ENCODE data around the gene FBXL2.
"Not testable (repeated sequence)": the region's sequence is repeated elsewhere in the genome, so short reads cannot be mapped to it uniquely, and the experiment has no call there.

The FBXL2 gene

GRCh38 chr3:33314993-33315392 is 37.8 kb downstream of the FBXL2 start:
- in situ Hi-C loops (cut with HindIII; ENCODE audit: low sequenced_read_pairs) = loop anchor here (5.0 kb wide), 1 partner anchor 42 kb away; no protein-coding TSS in a partner anchor

- in situ Hi-C loops (cut with HindIII; ENCODE audit: low sequenced_read_pairs) = no loop called here
These were observed 38.6 kb downstream of the FBXL2 start for GRCh38 chr3:33315826-33316225.

GRCh38 chr3:33317963-33318709 is 40.9 kb downstream of the FBXL2 start:
- in situ Hi-C loops (cut with HindIII; ENCODE audit: low sequenced_read_pairs) = no loop called here

- in situ Hi-C loops (cut with HindIII; ENCODE audit: low sequenced_read_pairs) = no loop called here
These were observed 41.6 kb downstream of the FBXL2 start for GRCh38 chr3:33318710-33319380.

- in situ Hi-C loops (cut with HindIII; ENCODE audit: low sequenced_read_pairs) = no loop called here
These were observed 45.2 kb downstream of the FBXL2 start for GRCh38 chr3:33322412-33322811.

GRCh38 chr3:33331414-33331813 is 54.2 kb downstream of the FBXL2 start:
- in situ Hi-C loops (cut with HindIII; ENCODE audit: low sequenced_read_pairs) = no loop called here

- in situ Hi-C loops (cut with HindIII; ENCODE audit: low sequenced_read_pairs) = no loop called here
These were observed 57.1 kb downstream of the FBXL2 start for GRCh38 chr3:33334364-33334763.

GRCh38 chr3:33338936-33339465 is 61.8 kb downstream of the FBXL2 start:
- in situ Hi-C loops (cut with HindIII; ENCODE audit: low sequenced_read_pairs) = not testable (repeated sequence)

GRCh38 chr3:33339758-33340157 is 62.5 kb downstream of the FBXL2 start:
- in situ Hi-C loops (cut with HindIII; ENCODE audit: low sequenced_read_pairs) = no loop called here

- in situ Hi-C loops (cut with HindIII; ENCODE audit: low sequenced_read_pairs) = loop anchor here (5.0 to 10.0 kb wide), 2 partner anchors 43 to 221 kb away; no protein-coding TSS in a partner anchor
These were observed 78.4 kb downstream of the FBXL2 start for GRCh38 chr3:33355611-33356010.

GRCh38 chr3:33358172-33358781 is 81.0 kb downstream of the FBXL2 start:
- in situ Hi-C loops (cut with HindIII; ENCODE audit: low sequenced_read_pairs) = loop anchor here (5.0 to 10.0 kb wide), 2 partner anchors 46 to 223 kb away; no protein-coding TSS in a partner anchor

GRCh38 chr3:33360136-33360825 is 83.0 kb downstream of the FBXL2 start:
- in situ Hi-C loops (cut with HindIII; ENCODE audit: low sequenced_read_pairs) = no loop called here

GRCh38 chr3:33363113-33363800 is 86.0 kb downstream of the FBXL2 start:
- in situ Hi-C loops (cut with HindIII; ENCODE audit: low sequenced_read_pairs) = no loop called here

- in situ Hi-C loops (cut with HindIII; ENCODE audit: low sequenced_read_pairs) = no loop called here
These were observed 86.8 kb downstream of the FBXL2 start for GRCh38 chr3:33364060-33364459.

GRCh38 chr3:33364531-33365128 is 87.4 kb downstream of the FBXL2 start:
- in situ Hi-C loops (cut with HindIII; ENCODE audit: low sequenced_read_pairs) = no loop called here

- in situ Hi-C loops (cut with HindIII; ENCODE audit: low sequenced_read_pairs) = no loop called here
These were observed 95.2 kb downstream of the FBXL2 start for GRCh38 chr3:33372218-33373081.

GRCh38 chr3:33373082-33373437 is 95.8 kb downstream of the FBXL2 start:
- in situ Hi-C loops (cut with HindIII; ENCODE audit: low sequenced_read_pairs) = no loop called here

- in situ Hi-C loops (cut with HindIII; ENCODE audit: low sequenced_read_pairs) = no loop called here
These were observed 100.2 kb downstream of the FBXL2 start for GRCh38 chr3:33377489-33377888.

GRCh38 chr3:33377931-33378330 is 100.7 kb downstream of the FBXL2 start:
- in situ Hi-C loops (cut with HindIII; ENCODE audit: low sequenced_read_pairs) = no loop called here
